H9 (cell line): ENCODE measurements around the gene GRIK1. TPM values are rescaled to one million over a fixed set of nuclear protein-coding genes. Genes with fewer than 3 reads are reported as not detected.

Experiments used
- DNase-seq: peaks from one replicate; pipeline ENCODE4 v3.0.0-alpha.2; 2017
- H2AFZ ChIP-seq: one replicate; pipeline ENCODE4 v1.6.1; 2013; ENCODE audit warnings: mild to moderate bottlenecking, low read length, control low read depth, moderate library complexity
- H2AK5ac ChIP-seq: 2 replicates; pipeline ENCODE4 v1.6.1; 2013; ENCODE audit warnings: low read length, control low read depth, mixed read lengths; ENCODE audit not compliant: insufficient read length
- H2BK120ac ChIP-seq: one replicate; pipeline ENCODE4 v1.6.1; 2013; ENCODE audit warnings: low read depth, mild to moderate bottlenecking, low read length, control low read depth, inconsistent platforms; ENCODE audit not compliant: poor library complexity, severe bottlenecking
- H2BK12ac ChIP-seq: 2 replicates; pipeline ENCODE4 v1.6.1; 2013; ENCODE audit warnings: low read length, control low read depth, mixed read lengths, low read depth; ENCODE audit not compliant: insufficient read length
- H2BK15ac ChIP-seq: 2 replicates; pipeline ENCODE4 v1.6.1; 2013; ENCODE audit warnings: low read depth, low read length, control low read depth
- H2BK20ac ChIP-seq: one replicate; pipeline ENCODE4 v1.6.1; 2013; ENCODE audit warnings: low read depth, mild to moderate bottlenecking, low read length, control low read depth, inconsistent platforms; ENCODE audit not compliant: poor library complexity, severe bottlenecking
- H2BK5ac ChIP-seq: 2 replicates; pipeline ENCODE4 v1.6.1; 2013; ENCODE audit warnings: low read length, control low read depth, mixed read lengths; ENCODE audit not compliant: insufficient read length
- H3K14ac ChIP-seq: 2 replicates; pipeline ENCODE4 v1.6.1; 2013; ENCODE audit warnings: low read length, control low read depth; ENCODE audit not compliant: insufficient read depth
- H3K18ac ChIP-seq: 2 replicates; pipeline ENCODE4 v1.6.1; 2013; ENCODE audit warnings: low read depth, mild to moderate bottlenecking, mixed read lengths, low read length, control low read depth; ENCODE audit not compliant: insufficient read length
- H3K23ac ChIP-seq: 2 replicates; pipeline ENCODE4 v1.6.1; 2013; ENCODE audit warnings: low read length, control low read depth, mixed read lengths, low read depth; ENCODE audit not compliant: insufficient read length
- H3K23me2 ChIP-seq: 2 replicates; pipeline ENCODE4 v1.6.1; 2013; ENCODE audit warnings: low read depth, mild to moderate bottlenecking, mixed read lengths, low read length, control low read depth; ENCODE audit not compliant: insufficient read length, poor library complexity, severe bottlenecking
- H3K27ac ChIP-seq: 2 replicates; pipeline ENCODE4 v1.5.1; 2013; ENCODE audit warnings: low read length, control low read depth, mixed read lengths, low read depth; ENCODE audit not compliant: insufficient read length
- H3K27me3 ChIP-seq: 2 replicates; pipeline ENCODE4 v1.6.1; 2013; ENCODE audit warnings: low read length, control low read depth, inconsistent platforms; ENCODE audit not compliant: insufficient read depth
- H3K4ac ChIP-seq: 2 replicates; pipeline ENCODE4 v1.6.1; 2013; ENCODE audit warnings: low read depth, mild to moderate bottlenecking, control low read depth, inconsistent platforms, low read length, moderate library complexity
- H3K4me1 ChIP-seq: 2 replicates; pipeline ENCODE4 v1.6.1; 2013; ENCODE audit warnings: low read length, control low read depth, inconsistent platforms; ENCODE audit not compliant: insufficient read depth
- H3K4me2 ChIP-seq: 2 replicates; pipeline ENCODE4 v1.6.1; 2013; ENCODE audit warnings: low read length, control low read depth, mixed read lengths; ENCODE audit not compliant: insufficient read length, insufficient read depth
- H3K56ac ChIP-seq: 2 replicates; pipeline ENCODE4 v1.6.1; 2013; ENCODE audit warnings: low read depth, mild to moderate bottlenecking, mixed read lengths, low read length, control low read depth; ENCODE audit not compliant: insufficient read length
- H3K79me1 ChIP-seq: 2 replicates; pipeline ENCODE4 v1.6.1; 2013; ENCODE audit warnings: low read depth, mild to moderate bottlenecking, moderate library complexity, low read length, control low read depth, inconsistent platforms; ENCODE audit not compliant: insufficient read depth, poor library complexity, severe bottlenecking
- H3K79me2 ChIP-seq: 2 replicates; pipeline ENCODE4 v1.6.1; 2013; ENCODE audit warnings: low read length, control low read depth, inconsistent platforms; ENCODE audit not compliant: insufficient read depth
- H3K9ac ChIP-seq: 2 replicates; pipeline ENCODE4 v1.6.1; 2013; ENCODE audit warnings: low read length, control low read depth, mixed read lengths; ENCODE audit not compliant: insufficient read length; ENCODE audit errors: extremely low read depth
- H3K9me3 ChIP-seq: one replicate; pipeline ENCODE4 v1.6.1; 2013; ENCODE audit warnings: low read depth, low read length, inconsistent platforms; ENCODE audit not compliant: control insufficient read depth
- H3T11ph ChIP-seq: one replicate; pipeline ENCODE4 v1.6.1; 2013; ENCODE audit warnings: mild to moderate bottlenecking, low read length, control low read depth, inconsistent platforms
- H4K20me1 ChIP-seq: one replicate; pipeline ENCODE4 v1.6.1; 2013; ENCODE audit not compliant: control insufficient read depth, insufficient read length, insufficient read depth
- H4K5ac ChIP-seq: 2 replicates; pipeline ENCODE4 v1.6.1; 2013; ENCODE audit warnings: low read depth, mild to moderate bottlenecking, mixed read lengths, low read length, control low read depth; ENCODE audit not compliant: insufficient read length
- H4K8ac ChIP-seq: replicated peaks from 2 replicates; pipeline ENCODE4 v1.6.1; 2013; ENCODE audit warnings: low read length, control low read depth, mixed read lengths, low read depth; ENCODE audit not compliant: insufficient read length
- H4K91ac ChIP-seq: 2 replicates; pipeline ENCODE4 v1.6.1; 2013; ENCODE audit warnings: low read depth, mild to moderate bottlenecking, moderate library complexity, mixed read lengths, low read length, control low read depth; ENCODE audit not compliant: insufficient read length
- H3K27ac Mint-ChIP-seq, 3 experiments: 2 replicates in 2 of 3; 3 replicates in 1 of 3; pipeline ENCODE4 v1.8.0; 2020 to 2021; ENCODE audit warnings: mixed read lengths in 3 of 3, mild to moderate bottlenecking in 1 of 3, moderate library complexity in 1 of 3
- H3K27me3 Mint-ChIP-seq: 2 replicates; pipeline ENCODE4 v1.8.0; 2021; ENCODE audit warnings: low read depth, mild to moderate bottlenecking, moderate library complexity, mixed read lengths
- H3K36me3 Mint-ChIP-seq, 3 experiments: 2 replicates in 2 of 3; 3 replicates in 1 of 3; pipeline ENCODE4 v1.8.0; 2020 to 2021; ENCODE audit warnings: low read depth in 3 of 3, mixed read lengths in 3 of 3; ENCODE audit not compliant: insufficient read depth in 1 of 3
- H3K4me1 Mint-ChIP-seq, 2 experiments: 2 replicates each; pipeline ENCODE4 v1.8.0; 2020; ENCODE audit warnings: mixed read lengths in 2 of 2
- H3K4me3 Mint-ChIP-seq, 2 experiments: 2 replicates in 1 of 2; 3 replicates in 1 of 2; pipeline ENCODE4 v1.8.0; 2020 to 2021; ENCODE audit warnings: mild to moderate bottlenecking in 2 of 2, mixed read lengths in 2 of 2, moderate library complexity in 1 of 2
- H3K9me3 Mint-ChIP-seq, 2 experiments: 2 replicates in 1 of 2; 3 replicates in 1 of 2; pipeline ENCODE4 v1.8.0; 2020; ENCODE audit warnings: mild to moderate bottlenecking in 2 of 2, mixed read lengths in 2 of 2, moderate library complexity in 1 of 2
- WGBS: extraction: QIAGEN DNeasy Blood & Tissue Kit; methylation state at CpG from one replicate; pipeline ENCODE4 v1.1.7; 2013; ENCODE audit warnings: missing lambda C conversion rate, low lambda C conversion rate, mixed read lengths; ENCODE audit not compliant: insufficient read length; ENCODE audit errors: extremely low coverage; 5-methylcytosine and 5-hydroxymethylcytosine counted together
- total RNA-seq: library from RNA; stranded (reverse); gene quantifications from 2 replicates; pipeline ENCODE4 v1.2.1, GENCODE V29; 2021
- TF ChIP-seq, protein P1 (sequence below): fragments of 200-600 bp; sonication (generic); conservative IDR thresholded peaks from 3 replicates; pipeline ENCODE4 v1.8.0; 2021; ENCODE audit warnings: antibody characterized with exemption, mild to moderate bottlenecking

The GRIK1 gene
- total RNA-seq, 1 experiment from 2014 or later: not detected

GRCh38 chr21:29777160-29777559 is 162.6 kb downstream of the GRIK1 start:
- H2BK15ac ChIP-seq: no peak overlapping the region
- no peak overlapping the region for H3K4me3 Mint-ChIP-seq
- no peaks in the 10 kb centered on the region for H3K23me2 ChIP-seq
- no peak overlapping the region for H3K4ac ChIP-seq
- H3T11ph ChIP-seq: no peak overlapping the region
- no peak overlapping the region for H2AFZ ChIP-seq
- no peak overlapping the region for H3K23ac ChIP-seq
- H4K5ac ChIP-seq: no peak overlapping the region
- H3K9me3 ChIP-seq: no peaks in the 10 kb centered on the region
- no peaks in the 10 kb centered on the region for H3K79me1 ChIP-seq
- no peak overlapping the region for H3K18ac ChIP-seq
- H4K8ac ChIP-seq: no peak overlapping the region
- H3K36me3 Mint-ChIP-seq: no peaks in the 10 kb centered on the region
- H2BK5ac ChIP-seq: no peak overlapping the region
- peaks cover 5 to 6% of the 10 kb centered on the region in 2 experiments; a peak in 2 of 4 replicates for H3K4me1 Mint-ChIP-seq
- H4K91ac ChIP-seq: no peak overlapping the region
- TF ChIP-seq, protein P1, sequence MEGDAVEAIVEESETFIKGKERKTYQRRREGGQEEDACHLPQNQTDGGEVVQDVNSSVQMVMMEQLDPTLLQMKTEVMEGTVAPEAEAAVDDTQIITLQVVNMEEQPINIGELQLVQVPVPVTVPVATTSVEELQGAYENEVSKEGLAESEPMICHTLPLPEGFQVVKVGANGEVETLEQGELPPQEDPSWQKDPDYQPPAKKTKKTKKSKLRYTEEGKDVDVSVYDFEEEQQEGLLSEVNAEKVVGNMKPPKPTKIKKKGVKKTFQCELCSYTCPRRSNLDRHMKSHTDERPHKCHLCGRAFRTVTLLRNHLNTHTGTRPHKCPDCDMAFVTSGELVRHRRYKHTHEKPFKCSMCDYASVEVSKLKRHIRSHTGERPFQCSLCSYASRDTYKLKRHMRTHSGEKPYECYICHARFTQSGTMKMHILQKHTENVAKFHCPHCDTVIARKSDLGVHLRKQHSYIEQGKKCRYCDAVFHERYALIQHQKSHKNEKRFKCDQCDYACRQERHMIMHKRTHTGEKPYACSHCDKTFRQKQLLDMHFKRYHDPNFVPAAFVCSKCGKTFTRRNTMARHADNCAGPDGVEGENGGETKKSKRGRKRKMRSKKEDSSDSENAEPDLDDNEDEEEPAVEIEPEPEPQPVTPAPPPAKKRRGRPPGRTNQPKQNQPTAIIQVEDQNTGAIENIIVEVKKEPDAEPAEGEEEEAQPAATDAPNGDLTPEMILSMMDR: no peak
- no peak overlapping the region for H2AK5ac ChIP-seq
- no peak overlapping the region for H3K56ac ChIP-seq
- H3K4me2 ChIP-seq: no peak overlapping the region
- H3K4me1 ChIP-seq: peaks cover 3% of the 10 kb centered on the region; the same call in 1 of the 2 replicates
- no peak overlapping the region for H3K27ac ChIP-seq
- H3K27me3 ChIP-seq: no peaks in the 10 kb centered on the region
- H4K20me1 ChIP-seq: no peaks in the 10 kb centered on the region
- no peak overlapping the region for H3K27ac Mint-ChIP-seq
- H2BK12ac ChIP-seq: no peak overlapping the region
- H3K9me3 Mint-ChIP-seq: no peaks in the 10 kb centered on the region
- DNase-seq: no peak
- H3K9ac ChIP-seq: no peak overlapping the region
- H2BK120ac ChIP-seq: no peak overlapping the region
- H3K79me2 ChIP-seq: no peaks in the 10 kb centered on the region
- H2BK20ac ChIP-seq: no peak overlapping the region
- no CpG with 5 or more reads among the region's 2 CpGs for WGBS
- H3K27me3 Mint-ChIP-seq: no peaks in the 10 kb centered on the region
- no peak overlapping the region for H3K14ac ChIP-seq
